DND-41 (cell line): ENCODE data around the gene SLC22A12.

Source experiments
- ATAC-seq: fragments of 200-7000 bp; cut with Tn5 transposase; 3 replicates; pipeline ENCODE4 v1.9.1; 2021; ENCODE audit warnings: low read depth; ENCODE audit not compliant: insufficient read depth
- DNase-seq: peaks from one replicate; pipeline ENCODE4 v3.0.0-alpha.2; 2020
- H2AFZ ChIP-seq: 2 replicates; pipeline ENCODE4 v1.6.0; 2012; ENCODE audit warnings: low read depth, low read length
- H3K27ac ChIP-seq: 2 replicates; pipeline ENCODE4 v1.5.1; 2012; ENCODE audit warnings: low read length, inconsistent platforms
- H3K27me3 ChIP-seq: fragments of 200-600 bp; sonication (generic); 2 replicates; pipeline ENCODE4 v1.6.0; 2012; ENCODE audit warnings: low read length, mild to moderate bottlenecking, inconsistent platforms; ENCODE audit not compliant: insufficient read depth, poor library complexity
- H3K36me3 ChIP-seq: 2 replicates; pipeline ENCODE4 v1.5.1; 2012; ENCODE audit warnings: low read length, inconsistent platforms; ENCODE audit not compliant: insufficient read depth
- H3K4me1 ChIP-seq: 2 replicates; pipeline ENCODE4 v1.5.1; 2012; ENCODE audit warnings: mild to moderate bottlenecking, low read length; ENCODE audit not compliant: insufficient read depth
- H3K4me2 ChIP-seq: 2 replicates; pipeline ENCODE4 v1.6.0; 2012; ENCODE audit warnings: mild to moderate bottlenecking, moderate library complexity, low read length, inconsistent platforms; ENCODE audit not compliant: insufficient read depth
- H3K4me3 ChIP-seq, 2 experiments: fragments of 200-600 bp in 1 of 2; shearing (Covaris generic) in 1 of 2; 2 replicates each; pipeline ENCODE4 v1.5.1; 2012 to 2016; ENCODE audit warnings: inconsistent platforms in 2 of 2, low read length in 2 of 2, mild to moderate bottlenecking in 2 of 2, low read depth in 1 of 2, moderate library complexity in 1 of 2
- H3K79me2 ChIP-seq: 2 replicates; pipeline ENCODE4 v1.6.0; 2012; ENCODE audit warnings: low read length, inconsistent platforms; ENCODE audit not compliant: insufficient read depth
- H3K9ac ChIP-seq: 2 replicates; pipeline ENCODE4 v1.6.0; 2012; ENCODE audit warnings: low read depth, mild to moderate bottlenecking, inconsistent platforms, low read length, moderate library complexity
- H3K9me3 ChIP-seq: 2 replicates; pipeline ENCODE4 v1.5.1; 2012; ENCODE audit warnings: low read length, moderate library complexity, mild to moderate bottlenecking, inconsistent platforms; ENCODE audit not compliant: insufficient read depth, severe bottlenecking
- H4K20me1 ChIP-seq: 2 replicates; pipeline ENCODE4 v1.6.0; 2012; ENCODE audit warnings: low read length; ENCODE audit not compliant: insufficient read depth
- CTCF ChIP-seq: IDR thresholded peaks from 2 replicates; pipeline ENCODE4 v1.5.1; 2012; ENCODE audit warnings: borderline replicate concordance, low read length, moderate library complexity, mild to moderate bottlenecking; ENCODE audit not compliant: poor library complexity, severe bottlenecking; ENCODE audit errors: extremely low read depth
- EZH2 ChIP-seq: IDR thresholded peaks from 3 replicates; pipeline ENCODE4 v1.6.1; 2012; ENCODE audit warnings: borderline replicate concordance, low read depth, mild to moderate bottlenecking, moderate library complexity, low read length, inconsistent platforms; ENCODE audit not compliant: severe bottlenecking

SLC22A12 gene

GRCh38 chr11:64598106-64598796 is 7.2 kb downstream of the SLC22A12 start:
- H2AFZ ChIP-seq = no peak overlapping the region
- ATAC-seq (no peak), DNase-seq (no peak)
- no peaks in the 10 kb centered on the region; the same call in 1 of the 2 replicates for H4K20me1 ChIP-seq
- H3K27me3 ChIP-seq = no peaks in the 10 kb centered on the region
- H3K4me1 ChIP-seq = no peaks in the 10 kb centered on the region
- no peak overlapping the region for H3K27ac ChIP-seq
- no peaks in the 10 kb centered on the region for H3K36me3 ChIP-seq
- no peak overlapping the region for H3K4me2 ChIP-seq
- no peak overlapping the region for H3K4me3 ChIP-seq
- H3K9me3 ChIP-seq = peaks cover 9% of the 10 kb centered on the region
- TF ChIP-seq CTCF = no peak
- no peaks in the 10 kb centered on the region for H3K79me2 ChIP-seq
- H3K9ac ChIP-seq = no peak overlapping the region

- Histone ChIP-seq H3K4me3 (no peak overlapping the region), H3K27ac (no peak overlapping the region), H3K79me2 (no peaks in the 10 kb centered on the region), H3K9ac (no peak overlapping the region), H3K27me3 (no peaks in the 10 kb centered on the region), H3K4me2 (no peak overlapping the region), H3K9me3 (peaks cover 9% of the 10 kb centered on the region), H3K36me3 (no peaks in the 10 kb centered on the region), H3K4me1 (no peaks in the 10 kb centered on the region), H2AFZ (no peak overlapping the region), H4K20me1 (no peaks in the 10 kb centered on the region; the same call in 1 of the 2 replicates)
- DNase-seq = no peak
- ATAC-seq = no peak
- no peak for TF ChIP-seq CTCF
- TF ChIP-seq EZH2 = no peak
Measured at GRCh38 chr11:64598797-64599697, 8.0 kb downstream of the SLC22A12 start.

- H3K27me3 ChIP-seq = no peaks in the 10 kb centered on the region
- no peaks in the 10 kb centered on the region; the same call in 1 of the 2 replicates for H4K20me1 ChIP-seq
- H2AFZ ChIP-seq = no peak overlapping the region
- H3K4me3 ChIP-seq = no peak overlapping the region
- H3K4me2 ChIP-seq = no peak overlapping the region
- H3K4me1 ChIP-seq = no peaks in the 10 kb centered on the region
- H3K9ac ChIP-seq = no peak overlapping the region
- TF ChIP-seq CTCF (no peak), EZH2 (no peak)
- ATAC-seq (no peak), DNase-seq (no peak)
- no peaks in the 10 kb centered on the region for H3K36me3 ChIP-seq
- no peak overlapping the region for H3K27ac ChIP-seq
- H3K9me3 ChIP-seq = peaks cover 6% of the 10 kb centered on the region
- H3K79me2 ChIP-seq = no peaks in the 10 kb centered on the region
Measured at GRCh38 chr11:64599698-64600211, 8.7 kb downstream of the SLC22A12 start.
